Fibroblast of lung (primary cell): ENCODE data around the gene PPP4C. TPM values are rescaled to one million over a fixed set of nuclear protein-coding genes. Genes with fewer than 3 reads are reported as not detected.

Experiments
- DNase-seq, 2 donors: peaks; one replicate each; pipeline versions ENCODE4 v3.0.0 to v3.0.0-alpha.2; 2010; ENCODE audit warnings: low read depth in 2 of 2
- H2AFZ ChIP-seq: 2 replicates; pipeline ENCODE4 v1.5.1; 2012; ENCODE audit warnings: low read length, control low read depth, inconsistent platforms
- H3K27ac ChIP-seq: 2 replicates; pipeline ENCODE4 v1.5.1; 2011; ENCODE audit warnings: low read length, control low read depth; ENCODE audit not compliant: insufficient read depth
- H3K27me3 ChIP-seq: 2 replicates; pipeline ENCODE4 v1.5.1; 2011; ENCODE audit warnings: mild to moderate bottlenecking, low read length; ENCODE audit not compliant: control insufficient read depth, insufficient read depth
- H3K36me3 ChIP-seq: 2 replicates; pipeline ENCODE4 v1.5.1; 2011; ENCODE audit warnings: low read length; ENCODE audit not compliant: control insufficient read depth, insufficient read depth
- H3K4me1 ChIP-seq: 2 replicates; pipeline ENCODE4 v1.5.1; 2011; ENCODE audit warnings: low read length; ENCODE audit not compliant: control insufficient read depth, insufficient read depth; ENCODE audit errors: extremely low read depth
- H3K4me2 ChIP-seq: 2 replicates; pipeline ENCODE4 v1.5.1; 2011; ENCODE audit warnings: low read length, control low read depth; ENCODE audit not compliant: insufficient read depth; ENCODE audit errors: extremely low read depth
- H3K4me3 ChIP-seq, 4 experiments: fragments of 200-600 bp in 1 of 4; sonication (generic) in 1 of 4; replicated peaks in 1 of 4; 2 replicates each; pipeline ENCODE4 v1.5.1; 2011 to 2016; ENCODE audit warnings: low read length in 4 of 4, low read depth in 3 of 4, mild to moderate bottlenecking in 3 of 4, control low read depth in 2 of 4, inconsistent platforms in 1 of 4, mixed read lengths in 1 of 4; ENCODE audit not compliant: insufficient read depth in 1 of 4; ENCODE audit errors: control extremely low read depth in 1 of 4
- H3K79me2 ChIP-seq: 2 replicates; pipeline ENCODE4 v1.5.1; 2012; ENCODE audit warnings: mild to moderate bottlenecking, low read length, inconsistent platforms; ENCODE audit not compliant: control insufficient read depth, insufficient read depth
- H3K9ac ChIP-seq: 2 replicates; pipeline ENCODE4 v1.5.1; 2011; ENCODE audit warnings: mild to moderate bottlenecking, low read length, control low read depth; ENCODE audit not compliant: insufficient read depth
- H3K9me3 ChIP-seq: 2 replicates; pipeline ENCODE4 v1.5.1; 2012; ENCODE audit warnings: low read depth, low read length; ENCODE audit not compliant: control insufficient read depth, insufficient read depth
- H4K20me1 ChIP-seq: 2 replicates; pipeline ENCODE4 v1.5.1; 2011; ENCODE audit warnings: low read length; ENCODE audit not compliant: control insufficient read depth, insufficient read depth; ENCODE audit errors: extremely low read depth
- CTCF ChIP-seq, 2 donors: IDR thresholded peaks in 1 of 2; conservative IDR thresholded peaks in 1 of 2; 1 replicate in 1 of 2; 2 replicates in 1 of 2; pipeline ENCODE4 v1.5.1; 2011 to 2012; ENCODE audit warnings: low read length in 2 of 2, control low read depth in 1 of 2, inconsistent platforms in 1 of 2, low read depth in 1 of 2, mild to moderate bottlenecking in 1 of 2
- EZH2 ChIP-seq: IDR thresholded peaks from 2 replicates; pipeline ENCODE4 v1.5.1; 2012; ENCODE audit warnings: low read length, control low read depth, mild to moderate bottlenecking; ENCODE audit errors: missing control alignments
- polyA plus RNA-seq, 2 donors: library from polyadenylated mRNA; depleted of rRNA in 1 of 2; stranded (reverse) in 1 of 2; unstranded in 1 of 2; fragments of >200 nt; gene quantifications; 2 replicates each; pipeline ENCODE4 v1.2.1, GENCODE V29; 2011 to 2012; ENCODE audit warnings: missing spikeins in 1 of 2
- total RNA-seq: library from RNA; depleted of rRNA; stranded (reverse); fragments of >200 nt; gene quantifications from 2 replicates; pipeline ENCODE4 v1.2.1, GENCODE V29; 2014

Gene PPP4C
- total and polyA plus RNA-seq, 2 donors (not counting 1 experiment from before 2014, with no cell fraction given): 116 to 147 TPM

GRCh38 chr16:30060836-30061554 is 14.8 kb upstream of the PPP4C start:
- no peak for DNase-seq
- Histone ChIP-seq H3K4me3 (no peak overlapping the region), H4K20me1 (no peaks in the 10 kb centered on the region), H3K79me2 (peaks cover 4% of the 10 kb centered on the region), H3K27ac (no peak overlapping the region), H3K9ac (no peak overlapping the region), H3K9me3 (no peaks in the 10 kb centered on the region), H2AFZ (no peak overlapping the region), H3K4me1 (peaks cover 16% of the 10 kb centered on the region), H3K36me3 (no peaks in the 10 kb centered on the region), H3K4me2 (no peak overlapping the region), H3K27me3 (no peaks in the 10 kb centered on the region)
- TF ChIP-seq EZH2 (no peak), CTCF (conservative IDR thresholded peaks at IDR 0.05 in 1 of 2, IDR thresholded peaks at IDR 0.05 in 1 of 2; ENCODE audit: low read depth in 1 of 2, low read length in 2 of 2) (no peak)

- DNase-seq: no peak
- H2AFZ ChIP-seq: peak overlapping the region; percentile 74
- peak overlapping the region; percentile 92 for H3K4me2 ChIP-seq
- peaks cover 22% of the 10 kb centered on the region for H3K4me1 ChIP-seq
- peak overlapping the region; percentile 98 for H3K9ac ChIP-seq
- peaks cover 11% of the 10 kb centered on the region for H3K36me3 ChIP-seq
- no peak for TF ChIP-seq CTCF (conservative IDR thresholded peaks at IDR 0.05 in 1 of 2, IDR thresholded peaks at IDR 0.05 in 1 of 2; ENCODE audit: low read depth in 1 of 2, low read length in 2 of 2)
- TF ChIP-seq EZH2: no peak
- H3K9me3 ChIP-seq: no peaks in the 10 kb centered on the region
- peaks cover 27% of the 10 kb centered on the region for H3K79me2 ChIP-seq
- peak overlapping the region; percentile 99 for H3K27ac ChIP-seq
- H4K20me1 ChIP-seq: no peaks in the 10 kb centered on the region
- H3K4me3 ChIP-seq: peak overlapping the region in 1 of 4 experiments; percentile 56
- no peaks in the 10 kb centered on the region for H3K27me3 ChIP-seq
These were observed 12.4 kb upstream of the PPP4C start for GRCh38 chr16:30063278-30063892.

GRCh38 chr16:30063893-30064728 is 11.7 kb upstream of the PPP4C start:
- Histone ChIP-seq H3K27ac (peak overlapping the region; percentile 99), H3K4me2 (peak overlapping the region; percentile 92), H2AFZ (peak overlapping the region; percentile 74), H3K4me1 (peaks cover 27% of the 10 kb centered on the region), H3K4me3 (peak overlapping the region; percentile 54 to 64 (median 56)), H3K9ac (peak overlapping the region; percentile 98), H3K79me2 (peaks cover 34% of the 10 kb centered on the region), H3K36me3 (peaks cover 17% of the 10 kb centered on the region), H3K27me3 (no peaks in the 10 kb centered on the region), H3K9me3 (no peaks in the 10 kb centered on the region), H4K20me1 (no peaks in the 10 kb centered on the region)
- peak; percentile 14 to 20 for TF ChIP-seq CTCF (conservative IDR thresholded peaks at IDR 0.05 in 1 of 2, IDR thresholded peaks at IDR 0.05 in 1 of 2; ENCODE audit: low read depth in 1 of 2, low read length in 2 of 2)
- no peak for TF ChIP-seq EZH2
- peak; percentile 52 for DNase-seq
